HEK293 (cell line): ENCODE measurements around the gene PARD6B.

Source experiments
- PRDM1 ChIP-seq: fragments of 450-650 bp; formaldehyde crosslinking; IDR thresholded peaks from 2 replicates; pipeline ENCODE4; 2016; ENCODE audit warnings: missing biosample characterization, missing genetic modification characterization
- TF ChIP-seq, protein P1 (sequence below): fragments of 450-650 bp; formaldehyde crosslinking; IDR thresholded peaks from 2 replicates; pipeline ENCODE4 v1.5.1; 2016; ENCODE audit warnings: missing biosample characterization, missing genetic modification characterization, low read depth

DNA sequence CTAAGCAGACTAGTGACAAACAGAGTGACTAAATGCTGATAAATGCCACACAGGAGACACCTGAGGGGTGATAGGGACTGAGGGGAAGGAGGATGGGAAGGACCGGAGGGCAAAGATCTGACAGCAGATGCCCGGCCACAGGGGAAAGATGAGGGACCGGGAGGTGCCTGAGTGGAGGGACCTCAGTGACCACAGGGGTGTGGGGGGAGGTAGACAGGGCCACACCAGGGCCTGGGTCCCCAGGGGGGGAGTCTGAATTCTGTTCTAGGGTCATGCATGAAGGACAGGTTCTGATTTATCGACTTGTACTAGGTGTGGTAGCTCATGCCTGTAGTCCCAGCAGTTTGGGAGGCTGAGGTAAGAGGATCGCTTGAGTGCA lies 70.4 kb downstream of the PARD6B start:
- TF ChIP-seq PRDM1: no peak
- TF ChIP-seq, protein P1, sequence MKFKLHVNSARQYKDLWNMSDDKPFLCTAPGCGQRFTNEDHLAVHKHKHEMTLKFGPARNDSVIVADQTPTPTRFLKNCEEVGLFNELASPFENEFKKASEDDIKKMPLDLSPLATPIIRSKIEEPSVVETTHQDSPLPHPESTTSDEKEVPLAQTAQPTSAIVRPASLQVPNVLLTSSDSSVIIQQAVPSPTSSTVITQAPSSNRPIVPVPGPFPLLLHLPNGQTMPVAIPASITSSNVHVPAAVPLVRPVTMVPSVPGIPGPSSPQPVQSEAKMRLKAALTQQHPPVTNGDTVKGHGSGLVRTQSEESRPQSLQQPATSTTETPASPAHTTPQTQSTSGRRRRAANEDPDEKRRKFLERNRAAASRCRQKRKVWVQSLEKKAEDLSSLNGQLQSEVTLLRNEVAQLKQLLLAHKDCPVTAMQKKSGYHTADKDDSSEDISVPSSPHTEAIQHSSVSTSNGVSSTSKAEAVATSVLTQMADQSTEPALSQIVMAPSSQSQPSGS (tag by site-specific recombination): no peak
